Activated CD4-positive, CD25-positive, alpha-beta regulatory T cell treated with anti-CD3 and anti-CD28 coated beads, Interleukin-2, amount 50 U/mL, for 16 hours (primary cell): Measurements from ENCODE around the gene KLHDC8A.

Experiments used
- DNase-seq: peaks from one replicate; pipeline ENCODE4 v3.0.0-alpha.2; 2020; ENCODE audit warnings: low read depth, low spot score

Gene KLHDC8A

DNA sequence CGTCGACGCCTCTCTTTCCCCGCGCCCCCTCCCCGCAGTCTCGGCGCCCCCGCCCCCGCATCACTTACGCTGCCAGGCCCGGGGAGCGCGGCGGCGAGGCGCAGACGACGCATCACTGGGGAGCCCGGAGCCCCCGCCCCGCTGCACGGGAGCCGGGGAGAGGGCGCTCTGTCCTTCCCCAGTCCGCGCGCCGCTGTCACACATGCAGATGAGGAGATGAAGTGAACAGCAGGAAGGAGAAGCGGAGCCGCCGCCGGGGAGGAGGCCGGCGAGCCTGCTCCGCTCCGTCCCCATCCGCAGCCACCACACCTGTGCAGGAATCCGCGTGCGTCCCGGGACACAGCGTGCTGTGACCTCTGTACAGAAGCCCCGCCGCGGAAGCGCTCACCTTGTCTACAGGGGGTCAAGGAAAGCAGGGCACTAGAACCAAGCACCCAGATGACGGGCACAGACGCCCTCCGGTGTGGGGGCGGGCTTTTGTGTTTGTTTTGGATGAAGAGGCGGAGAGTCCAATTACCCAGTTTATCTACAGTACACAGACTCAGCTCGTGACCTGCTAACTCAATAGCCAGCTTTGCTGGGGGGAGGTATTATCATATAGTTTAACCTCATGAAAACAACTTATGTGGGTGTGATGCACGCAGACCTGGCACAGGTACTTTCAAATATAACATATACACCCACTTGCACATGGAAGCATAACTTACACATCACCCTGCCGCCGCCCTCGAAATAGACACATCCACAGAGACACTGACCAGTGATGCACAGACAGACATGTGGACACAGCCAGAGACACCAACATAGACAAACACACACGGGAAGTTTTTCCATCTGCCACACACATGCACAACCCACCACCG is 12.4 kb downstream of the KLHDC8A start:
- no peak for DNase-seq

DNA sequence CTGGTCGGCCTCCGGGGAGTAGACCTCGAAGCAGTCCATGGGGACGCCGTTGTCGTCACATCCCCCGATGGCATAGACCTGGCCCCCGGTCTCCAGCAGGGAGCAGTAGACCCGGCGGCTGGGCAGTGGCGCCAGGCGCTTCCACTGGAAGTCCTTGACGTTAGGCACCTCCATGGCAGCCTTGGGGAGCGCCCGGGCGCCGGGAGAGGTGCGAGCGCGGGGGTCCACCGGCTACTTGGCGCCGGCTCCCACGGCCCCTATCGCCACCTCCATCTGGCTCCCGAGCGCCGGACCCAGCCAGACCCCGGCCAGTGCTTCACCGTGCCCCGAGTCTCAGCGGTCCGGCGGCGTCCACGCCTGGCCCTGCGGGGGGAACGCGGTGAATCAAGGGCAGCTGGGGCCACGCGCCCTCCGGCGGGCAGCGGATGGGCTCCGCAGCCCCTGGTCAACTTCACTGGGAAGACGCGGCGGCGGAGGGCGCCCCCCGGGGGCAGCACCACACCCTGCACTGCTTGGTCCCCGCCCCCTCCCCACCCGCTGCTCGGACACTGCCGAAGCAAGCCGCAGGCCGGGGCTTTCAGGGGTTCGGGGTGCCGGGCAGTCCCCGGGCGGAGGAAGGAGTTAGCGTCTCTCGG is 13.2 kb downstream of the KLHDC8A start:
- DNase-seq = no peak

DNA sequence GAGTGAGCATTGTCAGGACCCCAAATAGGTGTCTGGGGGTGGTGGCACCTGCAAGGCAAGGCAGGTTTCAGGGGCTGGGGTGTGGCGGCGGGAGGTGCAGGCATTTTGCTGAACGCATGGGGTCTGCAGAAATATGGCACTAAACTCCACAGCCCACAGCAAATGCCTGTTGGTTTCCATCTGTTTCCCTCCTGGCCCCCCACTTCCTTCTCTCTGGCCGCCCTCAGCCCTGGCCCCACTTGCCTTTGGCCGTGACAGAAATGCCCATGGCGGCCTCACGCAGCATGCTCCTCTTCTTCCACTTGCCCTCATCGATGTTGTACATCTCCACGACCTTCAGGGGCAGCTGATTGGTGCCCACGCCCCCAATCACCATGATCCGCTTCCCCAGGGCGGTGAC is 13.7 kb downstream of the KLHDC8A start:
- DNase-seq = no peak

- no peak for DNase-seq
Observed at GRCh38 chr1:205340676-205341075, 16.0 kb downstream of the KLHDC8A start.

DNA sequence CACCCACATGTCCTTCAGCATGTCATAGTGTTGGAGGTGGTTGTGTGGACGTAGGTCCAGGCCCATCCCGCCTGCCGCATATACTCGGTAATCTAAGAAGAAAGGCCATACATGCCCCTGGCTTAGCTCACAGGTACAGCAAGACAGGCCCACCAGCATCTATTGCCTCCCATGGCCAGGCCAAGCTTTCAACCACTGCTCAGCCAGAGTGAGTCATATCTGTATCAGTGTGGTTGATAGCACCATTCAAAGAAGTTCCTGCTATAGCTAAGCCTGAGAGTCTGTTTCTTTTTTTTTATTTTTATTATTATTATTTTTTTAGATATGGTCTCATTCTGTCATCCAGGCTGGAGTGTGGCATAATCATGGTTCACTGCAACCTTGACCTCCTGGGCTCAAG is 17.0 kb downstream of the KLHDC8A start:
- DNase-seq = no peak

DNA sequence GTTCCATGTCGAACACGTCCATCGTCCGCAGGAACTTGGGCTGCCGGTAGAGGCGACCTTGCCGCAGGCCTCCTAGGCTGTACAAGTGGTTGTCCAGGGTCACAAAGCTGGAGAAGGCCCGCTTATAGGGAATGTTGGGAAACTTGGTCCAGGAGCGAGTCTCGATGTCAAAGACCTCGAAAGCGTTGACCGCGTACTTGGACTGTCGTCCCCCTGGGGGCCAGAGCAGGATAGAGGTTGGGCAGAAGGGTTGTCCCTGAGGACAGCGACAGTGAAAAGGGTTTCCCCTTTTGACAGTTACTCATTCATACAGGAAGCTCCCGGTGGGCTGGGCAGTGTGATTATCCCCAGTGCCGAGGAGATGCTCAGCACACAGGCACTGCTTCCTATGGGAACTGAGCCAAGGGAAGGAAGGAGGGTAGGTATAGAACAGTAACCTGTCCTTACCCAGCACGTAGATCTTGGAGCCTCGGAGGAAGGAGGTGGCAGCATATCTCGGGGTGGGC is 17.5 kb downstream of the KLHDC8A start:
- no peak for DNase-seq

- DNase-seq = no peak
Observed at GRCh38 chr1:205338011-205338410, 18.7 kb downstream of the KLHDC8A start.

- no peak for DNase-seq
Observed at GRCh38 chr1:205337481-205337880, 19.2 kb downstream of the KLHDC8A start.

GRCh38 chr1:205335692-205336091 is 21.0 kb downstream of the KLHDC8A start:
- DNase-seq = peak; percentile 51

DNA sequence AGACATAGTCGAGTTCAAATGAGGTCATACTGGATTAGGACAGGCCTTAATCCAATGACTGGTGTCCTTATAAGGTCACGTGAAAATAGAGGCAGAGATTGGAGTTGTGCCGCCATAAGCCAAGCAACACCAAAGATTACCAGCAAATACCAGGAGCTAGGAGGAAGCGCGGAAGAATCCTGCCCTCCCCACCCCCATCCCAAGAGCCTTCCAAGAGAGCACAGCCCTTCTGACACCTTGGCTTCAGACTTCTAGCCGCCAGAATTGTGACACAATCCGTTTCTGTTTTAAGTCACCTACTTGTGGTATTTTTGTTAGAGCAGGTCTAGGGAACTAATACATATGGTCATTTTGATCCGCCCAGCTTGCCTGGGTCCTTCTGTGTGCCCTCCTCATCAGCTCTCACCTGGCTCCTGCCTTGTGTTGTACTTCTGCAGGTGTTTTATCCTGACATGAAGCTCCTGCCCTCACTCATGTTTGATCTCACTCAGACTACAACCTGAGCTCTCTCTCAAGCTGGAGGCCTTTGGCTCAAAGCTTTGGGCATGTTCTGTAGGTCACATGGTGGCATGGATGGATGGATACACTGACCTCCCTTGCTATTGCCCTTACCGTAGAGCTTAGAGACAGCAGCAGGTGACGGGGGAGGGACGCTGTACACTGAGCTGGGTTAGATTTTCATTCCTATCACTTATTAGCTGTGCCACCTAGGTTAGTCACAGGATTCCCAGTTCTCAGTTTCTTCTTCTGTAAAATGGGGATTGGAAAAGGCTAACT is 24.5 kb downstream of the KLHDC8A start:
- no peak for DNase-seq

GRCh38 chr1:205330150-205330549 is 26.6 kb downstream of the KLHDC8A start:
- no peak for DNase-seq

- no peak for DNase-seq
Observed at GRCh38 chr1:205329719-205330118, 27.0 kb downstream of the KLHDC8A start.

GRCh38 chr1:205328476-205328875 is 28.2 kb downstream of the KLHDC8A start:
- no peak for DNase-seq

DNA sequence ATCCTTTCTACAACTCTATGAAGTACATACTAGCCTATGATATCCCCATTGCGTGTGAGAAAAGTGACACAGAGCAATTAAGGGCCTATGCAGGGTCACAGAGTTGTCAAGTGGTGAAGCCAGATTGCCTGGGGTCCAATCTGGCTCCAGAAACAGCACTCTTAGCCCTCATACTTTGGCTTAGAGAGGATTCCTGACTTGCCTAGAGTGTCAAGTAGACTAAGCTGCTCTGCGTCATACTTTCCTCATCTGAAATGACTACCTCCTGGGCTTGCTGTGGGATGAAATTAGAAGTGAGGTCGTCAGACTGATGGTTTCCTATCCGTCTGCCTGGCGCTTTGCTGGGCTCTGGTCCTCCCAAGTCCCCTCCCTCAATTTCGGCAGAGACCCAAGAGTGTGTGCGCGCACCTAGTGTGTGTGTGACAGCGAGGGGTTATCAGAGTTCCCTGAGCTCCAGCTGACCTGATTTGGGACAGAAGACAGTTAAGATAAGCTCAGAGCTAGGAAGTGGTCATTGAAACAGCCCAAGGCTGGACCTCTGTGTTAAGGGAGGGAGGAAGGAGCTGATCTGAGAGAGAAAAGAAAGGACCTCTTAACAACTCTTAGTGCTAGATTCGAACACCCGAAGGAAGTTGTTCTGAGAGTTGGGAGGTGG is 29.8 kb downstream of the KLHDC8A start:
- DNase-seq = no peak

DNA sequence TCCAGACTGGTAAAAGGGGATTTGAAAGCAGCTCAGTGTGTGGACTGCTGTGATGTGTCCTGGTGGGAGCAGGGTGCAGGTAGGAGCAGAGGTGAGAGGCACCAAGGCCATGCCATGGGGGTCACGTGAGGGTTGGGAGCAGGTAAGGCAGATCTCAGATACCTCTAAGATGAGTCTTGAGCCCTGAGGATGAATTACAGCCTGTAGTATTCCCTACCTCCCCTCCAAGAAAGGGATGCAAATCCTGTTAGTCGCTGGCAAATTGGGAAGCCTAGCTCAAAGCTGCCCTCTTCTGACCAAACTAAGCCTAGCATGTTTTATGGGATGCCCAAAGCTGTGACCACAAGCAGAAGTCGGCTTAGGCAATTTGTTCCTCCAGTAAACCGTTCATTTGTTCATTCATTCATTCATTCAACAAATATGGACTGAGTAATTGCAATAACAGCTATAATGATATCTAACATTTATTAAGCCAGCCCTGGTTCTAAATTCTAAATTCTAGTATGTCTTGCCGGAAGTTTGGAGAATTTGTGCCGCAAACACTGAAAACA is 31.3 kb downstream of the KLHDC8A start:
- peak; percentile 28 for DNase-seq

GRCh38 chr1:205324781-205325180 is 31.9 kb downstream of the KLHDC8A start:
- no peak for DNase-seq

DNA sequence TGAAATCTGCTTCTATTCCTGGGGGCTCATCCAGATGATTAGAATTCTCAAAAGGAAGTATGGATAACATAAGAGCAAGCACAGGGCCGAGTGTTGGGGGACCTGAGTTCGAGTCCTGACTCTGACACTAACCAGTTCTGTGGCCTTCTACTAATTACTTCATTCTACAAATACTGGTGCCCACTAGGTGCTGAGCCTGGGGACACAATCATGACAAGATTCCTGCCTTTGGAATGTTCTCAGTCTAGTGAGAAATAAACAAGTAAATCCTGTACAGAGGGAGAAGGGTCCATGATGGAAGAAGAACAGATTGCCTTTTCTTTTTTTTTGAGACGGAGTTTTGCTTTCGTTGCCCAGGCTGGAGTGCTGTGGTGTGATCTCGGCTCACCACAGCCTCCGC is 32.9 kb downstream of the KLHDC8A start:
- DNase-seq = no peak

GRCh38 chr1:205321959-205322283 is 34.8 kb downstream of the KLHDC8A start:
- DNase-seq = no peak

- DNase-seq = peak; percentile 54
Observed at GRCh38 chr1:205321162-205321958, 35.4 kb downstream of the KLHDC8A start, which contains the start of gene NUAK2. TSS of gene NUAK2 (minus strand) at chr1:205321745. CDS start at chr1:205321628, 117 bp downstream.
